ENCODE measurements around the gene TET1. TPM values are rescaled to one million over a fixed set of nuclear protein-coding genes. Genes with fewer than 3 reads are reported as not detected.
"Not testable (repeated sequence)": the region's sequence is repeated elsewhere in the genome, so short reads cannot be mapped to it uniquely, and the experiment has no call there.

The TET1 gene
- total and polyA plus RNA-seq, 5 donors = 0.32 to 5.2 (median 4.5) TPM

DNA sequence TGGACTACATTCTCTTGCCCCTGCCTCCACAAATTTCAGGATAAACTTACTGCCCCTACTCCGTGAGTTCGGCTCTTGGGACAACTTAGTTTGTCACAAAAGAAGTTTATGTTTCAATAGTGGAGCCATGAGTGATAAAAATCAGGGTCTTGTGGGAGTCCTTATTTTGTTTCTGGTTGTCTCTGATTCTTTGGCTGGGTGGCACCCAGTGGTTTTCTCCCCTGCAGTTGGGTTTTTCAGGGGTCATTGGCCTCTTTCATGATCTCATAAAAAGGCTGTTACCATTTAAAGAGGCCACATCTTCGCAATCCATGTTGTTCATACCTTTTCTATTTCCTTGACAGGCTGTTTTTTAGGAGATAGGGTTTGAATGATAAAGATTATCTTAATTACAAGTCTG is 5.5 kb downstream of the TET1 start:
- 83% methylated on average over 3 of the region's 3 CpGs for WGBS
- Histone ChIP-seq H3K4me3 (ENCODE audit: low read length) (no peak overlapping the region), H3K4me1 (ENCODE audit: control insufficient read depth, insufficient read depth, low read length) (no peaks in the 10 kb centered on the region), H3K27ac (ENCODE audit: low read length) (no peak overlapping the region), H3K27me3 (ENCODE audit: control insufficient read depth, insufficient read depth) (no peaks in the 10 kb centered on the region), H3K9me3 (ENCODE audit: control insufficient read depth, low read length) (no peaks in the 10 kb centered on the region)
- no peak for ATAC-seq
- intact Hi-C loops (cut with DNase I) = no loop called here
- no peak for DNase-seq

DNA sequence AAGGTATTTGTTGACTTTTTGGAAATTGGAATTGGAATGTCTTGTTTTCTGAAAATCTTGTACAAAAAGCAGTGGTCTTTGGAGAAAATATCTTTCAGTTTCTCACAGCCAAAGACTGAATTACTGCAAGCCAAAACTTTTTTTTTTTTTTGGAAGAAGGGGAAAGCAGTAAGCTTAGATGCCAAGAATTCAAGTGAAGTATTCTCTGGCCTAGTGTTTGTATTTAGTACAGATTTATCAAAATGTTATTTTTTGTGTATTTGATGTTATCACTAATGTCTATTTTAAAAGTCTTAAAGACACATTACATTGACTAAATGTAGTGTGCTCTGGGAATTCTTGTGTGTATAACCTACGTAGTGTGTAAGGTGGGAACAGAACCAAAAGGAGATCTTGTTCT is 6.2 kb downstream of the TET1 start:
- ATAC-seq (no peak), DNase-seq (no peak)
- Histone ChIP-seq H3K27ac (ENCODE audit: low read length) (no peak overlapping the region), H3K27me3 (ENCODE audit: control insufficient read depth, insufficient read depth) (no peaks in the 10 kb centered on the region), H3K4me1 (ENCODE audit: control insufficient read depth, insufficient read depth, low read length) (no peaks in the 10 kb centered on the region), H3K4me3 (ENCODE audit: low read length) (no peak overlapping the region), H3K9me3 (ENCODE audit: control insufficient read depth, low read length) (no peaks in the 10 kb centered on the region)
- intact Hi-C loops (cut with DNase I) = no loop called here
- 52% methylated on average over 1 of the region's 1 CpG for WGBS

DNA sequence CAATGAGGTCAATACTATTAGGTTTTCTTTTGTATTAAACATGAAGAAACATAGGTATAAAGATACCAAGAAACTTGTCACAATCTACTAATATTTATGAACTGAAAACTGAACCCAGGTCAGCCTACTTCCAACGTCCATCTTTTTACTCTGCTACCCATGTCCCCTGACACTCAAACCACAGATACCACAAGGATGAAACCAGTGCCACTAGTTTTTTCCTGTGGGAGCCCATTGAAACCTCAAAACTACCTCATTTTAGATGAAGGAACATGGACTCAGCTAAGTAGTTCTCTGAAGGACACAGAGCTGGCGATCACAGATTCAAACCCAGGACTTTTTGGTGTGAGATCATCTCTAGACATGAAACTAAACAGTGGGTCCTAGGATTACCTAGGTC is 6.8 kb downstream of the TET1 start:
- no peak for DNase-seq
- Histone ChIP-seq H3K27me3 (ENCODE audit: control insufficient read depth, insufficient read depth) (no peaks in the 10 kb centered on the region), H3K9me3 (ENCODE audit: control insufficient read depth, low read length) (no peaks in the 10 kb centered on the region), H3K4me1 (ENCODE audit: control insufficient read depth, insufficient read depth, low read length) (no peaks in the 10 kb centered on the region), H3K4me3 (ENCODE audit: low read length) (no peak overlapping the region), H3K27ac (ENCODE audit: low read length) (no peak overlapping the region)
- intact Hi-C loops (cut with DNase I) = no loop called here
- 66% methylated on average over 2 of the region's 2 CpGs for WGBS
- no peak for ATAC-seq

DNA sequence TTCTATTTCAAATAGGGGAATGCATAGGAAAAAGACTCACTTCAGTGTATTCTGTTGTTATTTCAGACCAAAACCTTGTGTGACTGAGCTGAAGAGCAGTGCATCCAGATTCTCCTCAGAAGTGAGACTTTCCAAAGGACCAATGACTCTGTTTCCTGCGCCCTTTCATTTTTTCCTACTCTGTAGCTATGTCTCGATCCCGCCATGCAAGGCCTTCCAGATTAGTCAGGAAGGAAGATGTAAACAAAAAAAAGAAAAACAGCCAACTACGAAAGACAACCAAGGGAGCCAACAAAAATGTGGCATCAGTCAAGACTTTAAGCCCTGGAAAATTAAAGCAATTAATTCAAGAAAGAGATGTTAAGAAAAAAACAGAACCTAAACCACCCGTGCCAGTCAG is 12.0 kb downstream of the TET1 start:
- H3K27ac ChIP-seq (ENCODE audit: low read length) = no peak overlapping the region
- WGBS = 52% methylated on average over 5 of the region's 5 CpGs
- no peaks in the 10 kb centered on the region for H3K27me3 ChIP-seq (ENCODE audit: control insufficient read depth, insufficient read depth)
- DNase-seq = no peak
- no peak overlapping the region for H3K4me3 ChIP-seq (ENCODE audit: low read length)
- ATAC-seq = no peak
- no peaks in the 10 kb centered on the region for H3K4me1 ChIP-seq (ENCODE audit: control insufficient read depth, insufficient read depth, low read length)
- intact Hi-C loops (cut with DNase I) = no loop called here
- no peaks in the 10 kb centered on the region for H3K9me3 ChIP-seq (ENCODE audit: control insufficient read depth, low read length)

DNA sequence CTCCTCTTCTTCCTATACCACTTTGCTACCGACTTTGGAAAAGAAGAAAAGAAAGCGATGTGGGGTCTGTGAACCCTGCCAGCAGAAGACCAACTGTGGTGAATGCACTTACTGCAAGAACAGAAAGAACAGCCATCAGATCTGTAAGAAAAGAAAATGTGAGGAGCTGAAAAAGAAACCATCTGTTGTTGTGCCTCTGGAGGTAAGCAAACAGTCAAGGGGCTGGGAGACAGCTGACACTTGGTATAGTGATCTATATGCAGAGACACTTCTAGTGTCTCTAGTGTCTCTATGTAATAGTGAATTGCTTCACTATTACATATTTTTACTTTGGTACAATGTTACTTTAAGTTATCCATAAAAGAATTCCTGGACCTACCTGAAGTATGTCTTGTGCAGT is 13.9 kb downstream of the TET1 start:
- no peak overlapping the region for H3K4me3 ChIP-seq (ENCODE audit: low read length)
- ATAC-seq (no peak), DNase-seq (no peak)
- no peak overlapping the region for H3K27ac ChIP-seq (ENCODE audit: low read length)
- no peaks in the 10 kb centered on the region for H3K27me3 ChIP-seq (ENCODE audit: control insufficient read depth, insufficient read depth)
- H3K4me1 ChIP-seq (ENCODE audit: control insufficient read depth, insufficient read depth, low read length) = no peaks in the 10 kb centered on the region
- WGBS = 97% methylated on average over 2 of the region's 2 CpGs
- intact Hi-C loops (cut with DNase I) = no loop called here
- H3K9me3 ChIP-seq (ENCODE audit: control insufficient read depth, low read length) = no peaks in the 10 kb centered on the region

DNA sequence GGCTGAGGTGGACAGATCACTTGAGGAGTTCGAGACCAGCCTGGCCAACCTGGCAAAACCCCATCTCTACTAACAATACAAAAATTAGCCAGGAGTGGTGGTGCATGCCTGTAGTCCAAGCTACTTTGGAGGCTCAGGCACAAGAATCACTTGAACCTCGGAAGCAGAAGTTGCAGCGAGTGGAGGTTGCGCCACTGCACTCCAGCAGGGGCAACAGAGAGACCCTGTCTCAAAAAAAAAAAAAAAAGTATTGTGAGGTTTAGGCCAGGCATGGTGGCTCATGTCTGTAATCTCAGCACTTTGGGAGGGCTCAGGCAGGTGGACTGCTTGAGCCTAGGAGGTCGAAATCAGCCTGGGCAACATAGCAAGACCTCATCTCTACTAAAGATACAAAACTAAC is 16.0 kb downstream of the TET1 start:
- Histone ChIP-seq H3K9me3 (ENCODE audit: control insufficient read depth, low read length) (no peaks in the 10 kb centered on the region), H3K27ac (ENCODE audit: low read length) (no peak overlapping the region), H3K4me3 (ENCODE audit: low read length) (no peak overlapping the region), H3K4me1 (ENCODE audit: control insufficient read depth, insufficient read depth, low read length) (no peaks in the 10 kb centered on the region), H3K27me3 (ENCODE audit: control insufficient read depth, insufficient read depth) (no peaks in the 10 kb centered on the region)
- intact Hi-C loops (cut with DNase I) = no loop called here
- WGBS = 73% methylated on average over 5 of the region's 5 CpGs
- DNase-seq (no peak), ATAC-seq (no peak)

DNA sequence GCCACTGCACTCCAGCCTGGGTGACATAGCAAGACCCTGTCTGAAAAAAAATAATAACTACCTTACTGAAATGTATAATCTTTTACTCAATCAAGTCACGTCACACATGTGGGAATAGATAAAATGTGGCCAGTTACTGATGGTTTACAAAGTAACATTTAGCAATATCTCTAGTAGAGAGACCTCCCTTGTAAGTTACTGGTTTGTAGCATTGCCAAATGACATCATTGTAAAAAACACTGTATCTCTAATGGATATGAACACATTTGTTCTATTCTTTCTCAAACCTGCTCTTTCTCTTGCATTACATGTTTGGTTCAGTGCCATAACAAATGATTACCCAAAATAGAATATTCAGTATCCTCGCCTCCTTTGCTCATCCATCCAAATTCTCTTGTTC is 18.8 kb downstream of the TET1 start:
- Histone ChIP-seq H3K4me1 (ENCODE audit: control insufficient read depth, insufficient read depth, low read length) (no peaks in the 10 kb centered on the region), H3K27ac (ENCODE audit: low read length) (no peak overlapping the region), H3K4me3 (ENCODE audit: low read length) (no peak overlapping the region), H3K27me3 (ENCODE audit: control insufficient read depth, insufficient read depth) (no peaks in the 10 kb centered on the region), H3K9me3 (ENCODE audit: control insufficient read depth, low read length) (no peaks in the 10 kb centered on the region)
- intact Hi-C loops (cut with DNase I) = no loop called here
- whole genome bisulfite sequencing = 66% methylated on average over 2 of the region's 2 CpGs
- ATAC-seq (no peak), DNase-seq (no peak)

DNA sequence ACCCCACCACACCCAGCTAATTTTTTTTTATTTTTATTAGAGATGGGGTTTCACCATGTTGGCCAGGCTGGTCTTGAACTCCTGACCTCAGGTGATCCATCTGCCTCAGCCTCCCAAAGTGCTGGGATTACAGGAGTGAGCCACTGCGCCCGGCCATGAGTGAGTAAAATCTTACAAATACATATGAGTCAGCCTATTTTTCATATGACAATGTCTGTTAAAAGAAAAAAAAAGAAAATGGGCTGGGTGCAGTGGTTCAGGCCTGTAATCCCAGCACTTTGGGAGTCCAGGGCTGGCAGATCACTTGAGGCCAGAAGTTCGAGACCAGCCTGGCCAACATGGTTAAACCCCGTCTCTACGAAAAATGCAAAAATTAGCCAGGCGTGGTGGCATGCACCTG is 24.1 kb downstream of the TET1 start:
- H3K27ac ChIP-seq (ENCODE audit: low read length); H3K4me3 ChIP-seq (ENCODE audit: low read length); H3K27me3 ChIP-seq (ENCODE audit: control insufficient read depth, insufficient read depth); DNase-seq; intact Hi-C loops (cut with DNase I); ATAC-seq; H3K4me1 ChIP-seq (ENCODE audit: control insufficient read depth, insufficient read depth, low read length); H3K9me3 ChIP-seq (ENCODE audit: control insufficient read depth, low read length): not testable (repeated sequence)
- WGBS = 98% methylated on average over 6 of the region's 6 CpGs

DNA sequence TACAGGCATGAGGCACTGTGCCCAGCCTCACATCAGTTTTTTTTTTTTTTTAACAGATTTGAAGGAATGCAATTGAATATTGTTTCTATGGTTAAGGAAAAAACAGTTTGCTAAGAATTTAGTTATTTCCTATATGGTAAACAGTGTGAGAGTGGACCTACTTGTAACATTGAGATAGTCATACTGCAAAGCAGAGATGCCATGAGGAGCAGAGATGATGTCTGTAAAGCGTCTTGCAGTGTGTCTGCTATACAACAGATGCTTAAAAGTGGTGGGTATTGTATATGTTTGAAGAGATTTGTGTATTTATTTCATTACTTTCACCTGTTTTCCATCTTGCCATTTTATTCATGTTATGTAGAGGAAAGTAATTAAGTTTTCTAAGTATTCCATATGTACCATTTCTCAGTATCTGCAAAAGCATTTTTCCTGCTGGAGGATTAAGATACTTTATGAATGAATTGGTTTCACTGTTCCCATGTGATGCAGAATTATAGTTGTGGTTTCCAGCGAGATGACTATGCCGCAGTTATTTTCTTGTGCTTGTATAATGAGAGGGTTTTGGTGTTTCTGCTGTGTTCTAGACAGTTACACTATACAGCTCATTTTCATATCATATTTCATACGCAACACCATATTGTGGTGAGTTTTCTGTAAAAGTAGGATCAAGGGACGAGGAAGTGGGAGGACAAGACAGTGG is 26.6 kb downstream of the TET1 start:
- DNase-seq (no peak), ATAC-seq (no peak)
- Histone ChIP-seq H3K27me3 (ENCODE audit: control insufficient read depth, insufficient read depth) (no peaks in the 10 kb centered on the region), H3K4me3 (ENCODE audit: low read length) (no peak overlapping the region), H3K27ac (ENCODE audit: low read length) (no peak overlapping the region), H3K4me1 (ENCODE audit: control insufficient read depth, insufficient read depth, low read length) (no peaks in the 10 kb centered on the region), H3K9me3 (ENCODE audit: control insufficient read depth, low read length) (no peaks in the 10 kb centered on the region)
- intact Hi-C loops (cut with DNase I) = no loop called here
- 90% methylated on average over 5 of the region's 5 CpGs for WGBS

DNA sequence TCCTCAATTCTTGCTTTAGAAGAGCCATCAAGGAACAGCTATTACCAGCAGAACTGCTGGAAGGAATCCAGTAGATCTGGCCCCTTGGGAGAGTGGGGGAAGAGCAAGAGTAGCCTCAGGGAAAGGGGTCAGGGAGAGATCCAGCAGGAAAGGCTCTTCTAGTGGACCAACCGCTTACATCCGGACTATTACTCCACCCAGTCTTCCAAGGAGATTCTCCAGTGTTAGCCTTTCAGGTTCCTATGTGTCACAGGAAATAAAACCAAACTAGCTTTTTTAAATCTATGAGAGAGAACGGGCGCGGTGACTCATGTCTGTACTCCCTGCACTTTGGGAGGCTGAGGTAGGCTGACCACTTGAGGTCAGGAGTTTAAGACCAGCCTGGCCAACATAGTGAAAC is 34.3 kb downstream of the TET1 start:
- Histone ChIP-seq H3K4me3 (ENCODE audit: low read length) (no peak overlapping the region), H3K4me1 (ENCODE audit: control insufficient read depth, insufficient read depth, low read length) (peaks cover 3% of the 10 kb centered on the region), H3K27ac (ENCODE audit: low read length) (no peak overlapping the region), H3K27me3 (ENCODE audit: control insufficient read depth, insufficient read depth) (no peaks in the 10 kb centered on the region), H3K9me3 (ENCODE audit: control insufficient read depth, low read length) (no peaks in the 10 kb centered on the region)
- DNase-seq (peak in 1 of 3 donors; percentile 16), ATAC-seq (peak in 1 of 2 donors; percentile 79)
- intact Hi-C loops (cut with DNase I) = no loop called here
- WGBS = 60% methylated on average over 5 of the region's 5 CpGs

DNA sequence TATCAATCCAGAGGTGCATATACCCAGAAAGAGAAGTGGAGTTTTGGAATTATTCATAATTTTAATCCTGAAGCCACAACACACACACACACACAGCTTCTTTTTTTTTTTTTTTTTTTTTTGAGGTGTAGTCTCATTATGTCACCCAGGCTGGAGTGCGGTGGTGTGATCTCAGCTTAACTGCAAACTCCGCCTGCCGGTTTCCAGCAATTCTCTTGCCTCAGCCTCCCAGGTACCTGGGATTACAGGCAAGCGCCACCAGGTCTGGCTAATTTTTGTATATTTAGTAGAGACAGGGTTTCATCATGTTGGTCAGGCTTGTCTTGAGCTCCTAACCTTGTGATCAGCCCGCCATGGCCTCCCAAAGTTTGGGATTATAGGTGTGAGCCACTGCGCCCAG is 35.4 kb downstream of the TET1 start:
- no peak overlapping the region for H3K4me3 ChIP-seq (ENCODE audit: low read length)
- H3K27me3 ChIP-seq (ENCODE audit: control insufficient read depth, insufficient read depth) = no peaks in the 10 kb centered on the region
- peaks cover 4% of the 10 kb centered on the region for H3K4me1 ChIP-seq (ENCODE audit: control insufficient read depth, insufficient read depth, low read length)
- WGBS = 97% methylated on average over 6 of the region's 6 CpGs
- H3K9me3 ChIP-seq (ENCODE audit: control insufficient read depth, low read length) = no peaks in the 10 kb centered on the region
- intact Hi-C loops (cut with DNase I) = no loop called here
- DNase-seq (no peak), ATAC-seq (no peak)
- H3K27ac ChIP-seq (ENCODE audit: low read length) = no peak overlapping the region

DNA sequence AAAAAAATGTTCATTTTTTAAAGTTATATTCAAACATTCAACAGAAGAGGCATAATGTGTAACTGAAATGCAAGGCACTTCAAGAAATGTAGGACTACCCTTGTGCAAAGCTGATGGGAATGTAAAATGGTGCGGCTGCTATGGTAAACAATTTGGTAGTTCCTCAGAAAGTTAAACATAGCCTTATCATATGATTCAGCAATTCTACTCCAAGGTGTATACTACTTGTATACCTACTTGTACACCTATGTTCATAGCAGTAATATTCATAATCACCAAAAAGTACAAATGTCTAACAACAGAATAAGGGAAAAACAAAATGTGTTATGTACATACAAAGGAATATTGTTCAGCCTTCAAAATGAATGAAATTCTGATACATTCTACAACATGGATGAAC is 37.3 kb downstream of the TET1 start:
- ATAC-seq (no peak), DNase-seq (no peak)
- H3K27me3 ChIP-seq (ENCODE audit: control insufficient read depth, insufficient read depth) = no peaks in the 10 kb centered on the region
- no peaks in the 10 kb centered on the region for H3K9me3 ChIP-seq (ENCODE audit: control insufficient read depth, low read length)
- H3K27ac ChIP-seq (ENCODE audit: low read length) = no peak overlapping the region
- intact Hi-C loops (cut with DNase I) = no loop called here
- 99% methylated on average over 1 of the region's 1 CpG for WGBS
- H3K4me3 ChIP-seq (ENCODE audit: low read length) = no peak overlapping the region
- H3K4me1 ChIP-seq (ENCODE audit: control insufficient read depth, insufficient read depth, low read length) = peaks cover 4% of the 10 kb centered on the region

All from right cardiac atrium (tissue), 5 donors.